ENCODE results near the gene UBE3C.

DNA sequence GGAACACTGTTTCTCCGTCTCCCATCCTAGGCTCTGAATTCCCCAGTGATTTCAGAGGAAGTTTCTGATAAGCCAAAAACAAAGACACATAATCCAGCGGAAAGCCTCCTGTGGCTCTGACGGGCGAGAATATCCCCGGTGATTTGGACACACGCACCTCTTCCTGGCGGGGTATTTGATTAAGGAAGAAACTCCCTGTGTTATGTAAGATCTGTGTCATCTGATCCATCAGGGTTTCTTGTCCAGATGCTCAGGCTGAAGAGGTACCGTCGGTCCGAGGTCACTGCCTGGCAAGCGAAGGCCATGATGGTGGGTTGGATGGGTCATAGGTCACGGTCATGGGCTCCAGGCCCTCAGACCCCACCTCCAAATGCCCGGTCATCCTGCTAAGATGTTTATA, 158.5 kb downstream of the UBE3C start:
- TF ChIP-seq GATA3 (IDR thresholded peaks at IDR 0.05; ENCODE audit: low read depth, low read length) (no peak), GATA2 (IDR thresholded peaks at IDR 0.05; ENCODE audit: low read depth, low read length) (no peak)
